K562 (cell line): ENCODE results near the gene CAMK2G. TPM values are rescaled to one million over a fixed set of nuclear protein-coding genes. Genes with fewer than 3 reads are reported as not detected.

Source experiments
- ETV6 ChIP-seq, 3 experiments: fragments of 150-350 bp in 1 of 3; sonication (generic) in 1 of 3; formaldehyde crosslinking in 1 of 3; IDR thresholded peaks; 2 replicates each; pipeline versions ENCODE4 v1.6.1 to v1.8.0; 2014 to 2022; ENCODE audit warnings: borderline replicate concordance in 2 of 3, low read depth in 2 of 3, antibody characterized with exemption in 1 of 3, low read length in 1 of 3, mild to moderate bottlenecking in 1 of 3, missing genetic modification reagents in 1 of 3
- EWSR1 ChIP-seq: fragments of 450-650 bp; IDR thresholded peaks from 2 replicates; pipeline ENCODE4 v1.6.1; 2018; ENCODE audit warnings: borderline replicate concordance, mild to moderate bottlenecking, low read depth, moderate library complexity; ENCODE audit not compliant: partially characterized antibody
- ILF3 ChIP-seq: fragments of 450-650 bp; IDR thresholded peaks from 2 replicates; pipeline ENCODE4 v1.6.1; 2018; ENCODE audit warnings: antibody characterized with exemption, mild to moderate bottlenecking, moderate library complexity, borderline replicate concordance
- IRF2 ChIP-seq: sonication (generic); formaldehyde crosslinking; IDR thresholded peaks from 2 replicates; pipeline ENCODE4 v1.8.1; 2022; ENCODE audit warnings: mild to moderate bottlenecking, missing genetic modification reagents
- POLR2AphosphoS2 ChIP-seq: IDR thresholded peaks from 2 replicates; pipeline ENCODE4 v1.6.1; 2012; ENCODE audit warnings: low read length, improper control_type of control experiment
- PTRF ChIP-seq: fragments of 450-650 bp; IDR thresholded peaks from 2 replicates; pipeline ENCODE4 v1.6.1; 2016; ENCODE audit warnings: mild to moderate bottlenecking, missing genetic modification characterization, missing compliant biosample characterization
- RBM17 ChIP-seq: fragments of 200-400 bp; formaldehyde crosslinking; IDR thresholded peaks from 2 replicates; pipeline ENCODE4 v1.6.1; 2017; ENCODE audit warnings: low read depth, mild to moderate bottlenecking, low read length, borderline replicate concordance
- SMAD2 ChIP-seq: fragments of 150-350 bp; IDR thresholded peaks from 2 replicates; pipeline ENCODE4 v1.6.1; 2014; ENCODE audit warnings: low read depth, mild to moderate bottlenecking, low read length
- STAT5B ChIP-seq: fragments of 250-450 bp; sonication (Bioruptor Pico); IDR thresholded peaks from 2 replicates; pipeline ENCODE4 v1.8.0; 2021; ENCODE audit warnings: mild to moderate bottlenecking, inconsistent platforms
- TAF1 ChIP-seq: IDR thresholded peaks from 2 replicates; pipeline ENCODE4 v1.6.1; 2011; ENCODE audit warnings: mild to moderate bottlenecking, low read length, moderate library complexity; ENCODE audit not compliant: insufficient read depth, control insufficient read depth, severe bottlenecking; ENCODE audit errors: extremely low read depth
- ZEB2 ChIP-seq: fragments of 450-650 bp; IDR thresholded peaks from 2 replicates; pipeline ENCODE4 v1.6.1; 2016
- ZNF232 ChIP-seq: sonication (generic); formaldehyde crosslinking; IDR thresholded peaks from 2 replicates; pipeline ENCODE4 v1.8.0; 2022; ENCODE audit warnings: mild to moderate bottlenecking, missing genetic modification reagents
- ZNF384 ChIP-seq: IDR thresholded peaks from 2 replicates; pipeline ENCODE4 v1.6.1; 2012; ENCODE audit warnings: low read depth, low read length, improper control_type of control experiment
- ZZZ3 ChIP-seq: fragments of 450-650 bp; IDR thresholded peaks from 2 replicates; pipeline ENCODE4 v1.6.1; 2016; ENCODE audit warnings: antibody characterized with exemption, mild to moderate bottlenecking, moderate library complexity
- polyA plus RNA-seq, 8 experiments: library from polyadenylated mRNA; depleted of rRNA in 4 of 8; stranded (reverse) in 5 of 8; unstranded in 3 of 8; fragments of >200 nt; fragmentation: Nextera tagmentation in 2 of 8; fragmentation: Illumina TruSeq in 1 of 8; extraction: Ambion mirVana in 2 of 8; extraction: Trizol in 1 of 8; gene quantifications; 2 replicates each; pipeline versions ENCODE4 v1.2.1 to v1.2.3, GENCODE V29; 2011 to 2014; ENCODE audit warnings: inconsistent platforms in 1 of 8, missing spikeins in 1 of 8
- total RNA-seq, 7 experiments: library from RNA; depleted of rRNA in 6 of 7; stranded (reverse); fragments of >200 nt in 6 of 7; fragmentation: Illumina TruSeq in 2 of 7; extraction: Trizol in 2 of 7; gene quantifications; 2 replicates each; pipeline versions ENCODE4 v1.2.1 to v1.2.3, GENCODE V29; 2011 to 2021; ENCODE audit warnings: low replicate concordance in 1 of 7
- TF ChIP-seq, protein P1 (sequence below): fragments of 450-650 bp; IDR thresholded peaks from 2 replicates; pipeline ENCODE4 v1.6.1; 2014; ENCODE audit warnings: low read depth, mild to moderate bottlenecking, moderate library complexity, borderline replicate concordance
- TF ChIP-seq, protein P2 (sequence below): fragments of 450-650 bp; formaldehyde crosslinking; IDR thresholded peaks from 2 replicates; pipeline ENCODE4 v1.4.0; 2020; ENCODE audit warnings: mild to moderate bottlenecking
- TF ChIP-seq, protein P3 (sequence below): sonication (generic); formaldehyde crosslinking; IDR thresholded peaks from 2 replicates; pipeline ENCODE4 v1.8.1; 2022; ENCODE audit warnings: missing genetic modification reagents
- TF ChIP-seq, protein P4 (sequence below): sonication (generic); formaldehyde crosslinking; IDR thresholded peaks from 2 replicates; pipeline ENCODE4 v1.8.0; 2022; ENCODE audit warnings: mild to moderate bottlenecking, missing genetic modification reagents
- TF ChIP-seq, protein P5 (sequence below): sonication (generic); formaldehyde crosslinking; IDR thresholded peaks from 2 replicates; pipeline ENCODE4 v1.8.0; 2023; ENCODE audit warnings: mild to moderate bottlenecking, missing genetic modification reagents

Gene CAMK2G
- total and polyA plus RNA-seq, 9 of the 15 experiments (the other 6 are each of a cell fraction or from before 2014, with no cell fraction given): 9.0 to 37.9 (median 32.6) TPM

DNA sequence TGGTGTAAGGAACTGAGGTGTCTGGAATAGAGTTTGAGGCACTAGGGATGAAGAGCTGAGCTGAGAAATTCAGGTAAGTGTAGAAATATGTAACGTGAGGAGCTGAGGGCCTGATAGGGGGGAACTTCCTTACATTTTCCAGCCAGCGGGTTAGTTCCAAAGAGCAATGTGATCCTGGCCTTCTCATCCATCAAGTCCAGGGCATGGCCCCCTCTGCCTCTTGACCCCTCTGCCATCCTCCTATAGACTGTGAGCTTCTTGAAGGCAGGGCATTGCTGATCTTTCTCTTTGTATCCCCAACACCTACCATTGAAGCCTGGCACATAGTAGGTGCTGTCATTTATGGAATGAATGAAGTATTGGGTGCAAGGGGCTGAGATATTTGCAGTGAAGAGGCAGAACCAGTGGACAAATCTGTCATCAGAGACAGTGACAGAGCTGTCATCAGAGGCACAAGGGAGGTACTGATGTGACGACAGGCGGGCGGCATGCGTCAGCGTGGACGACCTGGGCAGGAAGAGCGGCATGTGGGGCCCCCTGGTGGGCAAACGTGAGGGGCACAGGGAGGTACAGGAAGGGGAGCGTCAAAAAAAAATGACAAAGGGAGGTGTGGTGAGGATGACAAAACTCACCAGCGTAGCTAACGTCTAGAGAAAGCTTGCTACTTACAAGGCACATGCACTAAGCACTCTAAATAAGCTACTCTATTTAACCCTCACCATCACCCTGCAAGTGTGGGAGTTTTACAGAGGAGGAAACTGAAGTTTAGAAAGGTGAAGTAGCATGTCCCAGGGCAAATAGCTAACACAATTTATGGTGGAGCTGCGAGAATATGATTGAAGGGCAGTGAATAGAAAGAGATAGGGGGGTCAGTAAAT, 5.2 kb upstream of the CAMK2G start (continued):
- TF ChIP-seq, protein P1, sequence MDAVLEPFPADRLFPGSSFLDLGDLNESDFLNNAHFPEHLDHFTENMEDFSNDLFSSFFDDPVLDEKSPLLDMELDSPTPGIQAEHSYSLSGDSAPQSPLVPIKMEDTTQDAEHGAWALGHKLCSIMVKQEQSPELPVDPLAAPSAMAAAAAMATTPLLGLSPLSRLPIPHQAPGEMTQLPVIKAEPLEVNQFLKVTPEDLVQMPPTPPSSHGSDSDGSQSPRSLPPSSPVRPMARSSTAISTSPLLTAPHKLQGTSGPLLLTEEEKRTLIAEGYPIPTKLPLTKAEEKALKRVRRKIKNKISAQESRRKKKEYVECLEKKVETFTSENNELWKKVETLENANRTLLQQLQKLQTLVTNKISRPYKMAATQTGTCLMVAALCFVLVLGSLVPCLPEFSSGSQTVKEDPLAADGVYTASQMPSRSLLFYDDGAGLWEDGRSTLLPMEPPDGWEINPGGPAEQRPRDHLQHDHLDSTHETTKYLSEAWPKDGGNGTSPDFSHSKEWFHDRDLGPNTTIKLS: 0 out of 2 replicates have a peak, but pooled peaks have one; percentile 46
- no peak for TF ChIP-seq ETV6 (IDR thresholded peaks at IDR 0.05; ENCODE audit: borderline replicate concordance in 1 of 2, low read depth in 2 of 2, low read length in 1 of 2)
- no peak for TF ChIP-seq ETV6 (CRISPR knock-in tag; IDR thresholded peaks at IDR 0.05; ENCODE audit: borderline replicate concordance)
- no peak for TF ChIP-seq PTRF (tag)
- TF ChIP-seq SMAD2: no peak
- no peak for TF ChIP-seq STAT5B (CRISPR knock-in tag)
- no peak for TF ChIP-seq ZZZ3
- no peak for TF ChIP-seq RBM17
- no peak for TF ChIP-seq ZNF232
- TF ChIP-seq, protein P2, sequence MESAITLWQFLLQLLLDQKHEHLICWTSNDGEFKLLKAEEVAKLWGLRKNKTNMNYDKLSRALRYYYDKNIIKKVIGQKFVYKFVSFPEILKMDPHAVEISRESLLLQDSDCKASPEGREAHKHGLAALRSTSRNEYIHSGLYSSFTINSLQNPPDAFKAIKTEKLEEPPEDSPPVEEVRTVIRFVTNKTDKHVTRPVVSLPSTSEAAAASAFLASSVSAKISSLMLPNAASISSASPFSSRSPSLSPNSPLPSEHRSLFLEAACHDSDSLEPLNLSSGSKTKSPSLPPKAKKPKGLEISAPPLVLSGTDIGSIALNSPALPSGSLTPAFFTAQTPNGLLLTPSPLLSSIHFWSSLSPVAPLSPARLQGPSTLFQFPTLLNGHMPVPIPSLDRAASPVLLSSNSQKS (CRISPR knock-in tag): no peak
- TF ChIP-seq IRF2 (CRISPR knock-in tag): no peak
- no peak for TF ChIP-seq ILF3
- TF ChIP-seq, protein P3, sequence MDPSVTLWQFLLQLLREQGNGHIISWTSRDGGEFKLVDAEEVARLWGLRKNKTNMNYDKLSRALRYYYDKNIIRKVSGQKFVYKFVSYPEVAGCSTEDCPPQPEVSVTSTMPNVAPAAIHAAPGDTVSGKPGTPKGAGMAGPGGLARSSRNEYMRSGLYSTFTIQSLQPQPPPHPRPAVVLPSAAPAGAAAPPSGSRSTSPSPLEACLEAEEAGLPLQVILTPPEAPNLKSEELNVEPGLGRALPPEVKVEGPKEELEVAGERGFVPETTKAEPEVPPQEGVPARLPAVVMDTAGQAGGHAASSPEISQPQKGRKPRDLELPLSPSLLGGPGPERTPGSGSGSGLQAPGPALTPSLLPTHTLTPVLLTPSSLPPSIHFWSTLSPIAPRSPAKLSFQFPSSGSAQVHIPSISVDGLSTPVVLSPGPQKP (CRISPR knock-in tag): no peak
- no peak for TF ChIP-seq TAF1
- peak; percentile 73; the same call in 1 of the 2 replicates for TF ChIP-seq ZEB2
- TF ChIP-seq, protein P4, sequence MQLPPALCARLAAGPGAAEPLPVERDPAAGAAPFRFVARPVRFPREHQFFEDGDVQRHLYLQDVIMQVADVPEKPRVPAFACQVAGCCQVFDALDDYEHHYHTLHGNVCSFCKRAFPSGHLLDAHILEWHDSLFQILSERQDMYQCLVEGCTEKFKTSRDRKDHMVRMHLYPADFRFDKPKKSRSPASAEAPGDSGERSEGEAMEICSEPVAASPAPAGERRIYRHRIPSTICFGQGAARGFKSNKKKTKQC (CRISPR knock-in tag): no peak
- TF ChIP-seq, protein P5, sequence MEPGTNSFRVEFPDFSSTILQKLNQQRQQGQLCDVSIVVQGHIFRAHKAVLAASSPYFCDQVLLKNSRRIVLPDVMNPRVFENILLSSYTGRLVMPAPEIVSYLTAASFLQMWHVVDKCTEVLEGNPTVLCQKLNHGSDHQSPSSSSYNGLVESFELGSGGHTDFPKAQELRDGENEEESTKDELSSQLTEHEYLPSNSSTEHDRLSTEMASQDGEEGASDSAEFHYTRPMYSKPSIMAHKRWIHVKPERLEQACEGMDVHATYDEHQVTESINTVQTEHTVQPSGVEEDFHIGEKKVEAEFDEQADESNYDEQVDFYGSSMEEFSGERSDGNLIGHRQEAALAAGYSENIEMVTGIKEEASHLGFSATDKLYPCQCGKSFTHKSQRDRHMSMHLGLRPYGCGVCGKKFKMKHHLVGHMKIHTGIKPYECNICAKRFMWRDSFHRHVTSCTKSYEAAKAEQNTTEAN: no peak
- no peak for TF ChIP-seq POLR2AphosphoS2
- peak; percentile 95 for TF ChIP-seq ZNF384
- no peak for TF ChIP-seq EWSR1
